Mesenchymal stem cell (in vitro differentiated cells and primary cell): ENCODE data around the gene INPP5A.

Source experiments
- DNase-seq: peaks from one replicate; pipeline ENCODE4 v3.0.0-alpha.2; 2013
- H2AFZ ChIP-seq: one replicate; pipeline ENCODE4 v1.6.1; 2013; ENCODE audit warnings: low read depth, mild to moderate bottlenecking, control low read depth, inconsistent platforms, low read length, moderate library complexity
- H2AK5ac ChIP-seq: 2 replicates; pipeline ENCODE4 v1.6.1; 2013; ENCODE audit warnings: low read length, moderate library complexity, mild to moderate bottlenecking, inconsistent platforms; ENCODE audit not compliant: severe bottlenecking
- H2BK120ac ChIP-seq: one replicate; pipeline ENCODE4 v1.6.1; 2013; ENCODE audit warnings: low read depth, mild to moderate bottlenecking, inconsistent platforms, low read length, moderate library complexity
- H2BK12ac ChIP-seq, 2 experiments: one replicate each; pipeline ENCODE4 v1.6.1; 2013; ENCODE audit warnings: inconsistent platforms in 2 of 2, low read length in 2 of 2, mild to moderate bottlenecking in 2 of 2, moderate library complexity in 2 of 2, control low read depth in 1 of 2
- H2BK15ac ChIP-seq: one replicate; pipeline ENCODE4 v1.6.1; 2013; ENCODE audit warnings: mild to moderate bottlenecking, low read depth, inconsistent platforms; ENCODE audit not compliant: poor library complexity, severe bottlenecking
- H2BK5ac ChIP-seq: 2 replicates; pipeline ENCODE4 v1.6.1; 2013; ENCODE audit warnings: low read depth, mild to moderate bottlenecking, low read length, control low read depth, inconsistent platforms; ENCODE audit not compliant: poor library complexity, severe bottlenecking
- H3K14ac ChIP-seq, 2 experiments: one replicate each; pipeline ENCODE4 v1.6.1; 2013; ENCODE audit warnings: inconsistent platforms in 2 of 2, low read length in 2 of 2, control low read depth in 1 of 2, mild to moderate bottlenecking in 1 of 2, moderate library complexity in 1 of 2
- H3K18ac ChIP-seq, 2 experiments: one replicate each; pipeline ENCODE4 v1.6.1; 2013; ENCODE audit warnings: inconsistent platforms in 2 of 2, low read length in 2 of 2, control low read depth in 1 of 2, low read depth in 1 of 2, mild to moderate bottlenecking in 1 of 2
- H3K23ac ChIP-seq, 2 experiments: one replicate each; pipeline ENCODE4 v1.6.1; 2013; ENCODE audit warnings: inconsistent platforms in 2 of 2, low read length in 2 of 2, mild to moderate bottlenecking in 2 of 2, moderate library complexity in 2 of 2, control low read depth in 1 of 2
- H3K27ac ChIP-seq: 2 replicates; pipeline ENCODE4 v1.5.1; 2013; ENCODE audit warnings: mild to moderate bottlenecking, moderate library complexity, low read length, control low read depth, inconsistent platforms; ENCODE audit not compliant: poor library complexity, severe bottlenecking
- H3K27me3 ChIP-seq, 2 experiments: 2 replicates each; pipeline versions ENCODE4 v1.6.1 to v1.7.0; 2013; ENCODE audit warnings: low read length in 2 of 2, mild to moderate bottlenecking in 2 of 2, moderate library complexity in 2 of 2, control low read depth in 1 of 2, inconsistent platforms in 1 of 2; ENCODE audit not compliant: control insufficient read depth in 1 of 2, insufficient read depth in 1 of 2
- H3K36me3 ChIP-seq, 2 experiments: 2 replicates each; pipeline versions ENCODE4 v1.6.1 to v1.7.0; 2013; ENCODE audit warnings: low read length in 2 of 2, control low read depth in 1 of 2, inconsistent platforms in 1 of 2, low read depth in 1 of 2, mild to moderate bottlenecking in 1 of 2; ENCODE audit not compliant: insufficient read depth in 2 of 2, control insufficient read depth in 1 of 2
- H3K4ac ChIP-seq, 2 experiments: one replicate each; pipeline ENCODE4 v1.6.1; 2013; ENCODE audit warnings: inconsistent platforms in 2 of 2, low read length in 2 of 2, mild to moderate bottlenecking in 2 of 2, moderate library complexity in 2 of 2, control low read depth in 1 of 2, low read depth in 1 of 2
- H3K4me1 ChIP-seq: 2 replicates; pipeline ENCODE4 v1.6.1; 2013; ENCODE audit warnings: low read depth, low read length, control low read depth; ENCODE audit not compliant: control insufficient read depth, insufficient read depth
- H3K4me2 ChIP-seq: 2 replicates; pipeline ENCODE4 v1.6.1; 2013; ENCODE audit warnings: low read length, mild to moderate bottlenecking, inconsistent platforms; ENCODE audit not compliant: poor library complexity, severe bottlenecking
- H3K4me3 ChIP-seq, 2 experiments: 2 replicates each; pipeline versions ENCODE4 v1.5.1 to v1.7.0; 2013; ENCODE audit warnings: low read length in 2 of 2, mild to moderate bottlenecking in 2 of 2, control low read depth in 1 of 2, low read depth in 1 of 2; ENCODE audit not compliant: insufficient read depth in 1 of 2
- H3K79me1 ChIP-seq: replicated peaks from 2 replicates; pipeline ENCODE4 v1.6.1; 2013; ENCODE audit warnings: mild to moderate bottlenecking, control low read depth, low read length, inconsistent platforms; ENCODE audit not compliant: poor library complexity, severe bottlenecking
- H3K9ac ChIP-seq: 2 replicates; pipeline ENCODE4 v1.7.0; 2013; ENCODE audit warnings: mild to moderate bottlenecking, low read length, moderate library complexity
- H3K9me3 ChIP-seq: 2 replicates; pipeline ENCODE4 v1.7.0; 2013; ENCODE audit warnings: mild to moderate bottlenecking, low read length; ENCODE audit not compliant: control insufficient read depth
- H4K8ac ChIP-seq: one replicate; pipeline ENCODE4 v1.6.1; 2013; ENCODE audit warnings: inconsistent platforms, mild to moderate bottlenecking, low read length, moderate library complexity
- H4K91ac ChIP-seq: one replicate; pipeline ENCODE4 v1.6.1; 2013; ENCODE audit warnings: mild to moderate bottlenecking, low read length, inconsistent platforms
- WGBS: methylation state at CpG from one replicate; pipeline ENCODE4 v1.1.7; 2013; ENCODE audit warnings: mixed read lengths; 5-methylcytosine and 5-hydroxymethylcytosine counted together

The INPP5A gene

DNA sequence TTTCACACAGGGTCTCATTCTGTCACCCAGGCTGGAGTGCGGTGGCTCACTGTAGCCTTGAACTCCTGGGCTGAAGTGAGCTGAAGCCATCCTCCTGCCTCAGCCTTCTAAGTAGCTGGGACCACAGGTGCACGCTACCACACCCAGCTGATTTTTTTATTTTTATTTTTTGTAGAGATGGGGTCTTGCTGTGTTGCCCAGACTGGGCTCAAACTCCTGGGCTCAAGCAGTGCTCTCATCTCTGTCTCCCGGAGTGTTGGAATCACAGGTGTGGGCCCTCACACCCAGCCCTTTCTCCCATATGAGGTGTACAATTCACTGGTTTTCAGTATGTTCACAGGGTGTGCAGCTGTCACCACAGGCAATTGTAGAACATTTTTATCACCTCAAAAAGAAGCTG is 5.2 kb downstream of the INPP5A start:
- Histone ChIP-seq H2BK5ac (no peak overlapping the region), H2BK15ac (no peak overlapping the region), H4K8ac (no peak overlapping the region), H2BK12ac (no peak overlapping the region), H3K14ac (no peak overlapping the region), H3K79me1 (peaks cover 70% of the 10 kb centered on the region), H3K27me3 (no peaks in the 10 kb centered on the region), H2AFZ (no peak overlapping the region), H3K9ac (no peak overlapping the region), H3K23ac (no peak overlapping the region), H3K36me3 (peaks cover 0 to 19% of the 10 kb centered on the region in 2 experiments), H3K9me3 (no peaks in the 10 kb centered on the region), H3K4me1 (peaks cover 57% of the 10 kb centered on the region), H3K4ac (no peak overlapping the region), H3K27ac (no peak overlapping the region), H3K18ac (no peak overlapping the region), H2BK120ac (no peak overlapping the region), H2AK5ac (no peak overlapping the region), H3K4me2 (no peak overlapping the region), H3K4me3 (no peak overlapping the region), H4K91ac (no peak overlapping the region)
- WGBS = 97% methylated on average over 3 of the region's 3 CpGs
- no peak for DNase-seq

DNA sequence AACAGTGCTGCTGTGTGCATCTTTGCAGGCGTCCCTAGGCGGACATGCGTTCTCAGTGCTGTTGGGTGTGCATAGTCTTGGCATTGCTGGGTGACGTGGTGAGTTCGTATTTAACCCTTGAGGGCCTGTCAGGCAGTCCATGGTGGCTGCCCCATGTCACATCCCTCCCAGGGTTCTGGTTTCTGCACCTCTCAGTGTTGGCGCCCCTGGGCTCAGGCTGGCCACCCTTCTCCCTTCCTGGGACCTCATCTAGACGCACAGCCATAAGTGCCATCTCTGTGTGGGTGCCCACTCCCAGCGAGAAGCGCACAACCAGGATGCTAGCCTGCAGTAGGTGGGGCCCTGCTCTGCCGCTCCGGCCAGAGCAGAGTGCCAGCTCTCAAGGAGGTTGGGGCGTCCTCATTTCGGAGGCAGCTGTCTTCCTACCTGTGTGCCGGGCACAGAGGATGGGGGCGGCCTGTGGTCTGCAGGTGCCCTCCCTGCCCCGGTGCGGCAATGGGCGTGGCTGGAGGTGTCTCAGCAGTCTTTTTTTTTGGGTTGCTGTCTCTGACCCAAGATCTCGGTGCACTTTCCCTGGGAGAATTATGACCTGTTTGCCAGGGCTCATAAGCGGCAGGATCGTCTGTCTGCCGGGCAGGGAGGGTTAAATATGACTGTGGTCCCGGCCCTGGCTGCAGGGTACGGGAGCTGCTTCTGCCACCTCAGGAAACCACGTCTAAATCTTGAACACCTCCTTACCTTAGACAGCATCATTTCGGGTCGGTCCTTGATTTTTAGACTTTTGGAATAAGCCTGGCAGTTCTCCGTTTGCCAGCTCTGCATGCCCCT is 6.5 kb downstream of the INPP5A start:
- Histone ChIP-seq H2BK120ac (no peak overlapping the region), H3K9me3 (no peaks in the 10 kb centered on the region), H2BK15ac (no peak overlapping the region), H4K8ac (no peak overlapping the region), H4K91ac (no peak overlapping the region), H3K4me2 (no peak overlapping the region), H3K79me1 (peaks cover 68% of the 10 kb centered on the region), H3K23ac (no peak overlapping the region), H2BK5ac (no peak overlapping the region), H2AFZ (no peak overlapping the region), H3K27me3 (no peaks in the 10 kb centered on the region), H3K27ac (no peak overlapping the region), H3K36me3 (peaks cover 0 to 19% of the 10 kb centered on the region in 2 experiments), H3K18ac (no peak overlapping the region), H2AK5ac (peak overlapping the region; percentile 18), H3K4me3 (no peak overlapping the region), H3K4me1 (peaks cover 50% of the 10 kb centered on the region), H2BK12ac (no peak overlapping the region), H3K9ac (no peak overlapping the region), H3K4ac (no peak overlapping the region), H3K14ac (no peak overlapping the region)
- WGBS = 92% methylated on average over 28 of the region's 28 CpGs
- DNase-seq = no peak

DNA sequence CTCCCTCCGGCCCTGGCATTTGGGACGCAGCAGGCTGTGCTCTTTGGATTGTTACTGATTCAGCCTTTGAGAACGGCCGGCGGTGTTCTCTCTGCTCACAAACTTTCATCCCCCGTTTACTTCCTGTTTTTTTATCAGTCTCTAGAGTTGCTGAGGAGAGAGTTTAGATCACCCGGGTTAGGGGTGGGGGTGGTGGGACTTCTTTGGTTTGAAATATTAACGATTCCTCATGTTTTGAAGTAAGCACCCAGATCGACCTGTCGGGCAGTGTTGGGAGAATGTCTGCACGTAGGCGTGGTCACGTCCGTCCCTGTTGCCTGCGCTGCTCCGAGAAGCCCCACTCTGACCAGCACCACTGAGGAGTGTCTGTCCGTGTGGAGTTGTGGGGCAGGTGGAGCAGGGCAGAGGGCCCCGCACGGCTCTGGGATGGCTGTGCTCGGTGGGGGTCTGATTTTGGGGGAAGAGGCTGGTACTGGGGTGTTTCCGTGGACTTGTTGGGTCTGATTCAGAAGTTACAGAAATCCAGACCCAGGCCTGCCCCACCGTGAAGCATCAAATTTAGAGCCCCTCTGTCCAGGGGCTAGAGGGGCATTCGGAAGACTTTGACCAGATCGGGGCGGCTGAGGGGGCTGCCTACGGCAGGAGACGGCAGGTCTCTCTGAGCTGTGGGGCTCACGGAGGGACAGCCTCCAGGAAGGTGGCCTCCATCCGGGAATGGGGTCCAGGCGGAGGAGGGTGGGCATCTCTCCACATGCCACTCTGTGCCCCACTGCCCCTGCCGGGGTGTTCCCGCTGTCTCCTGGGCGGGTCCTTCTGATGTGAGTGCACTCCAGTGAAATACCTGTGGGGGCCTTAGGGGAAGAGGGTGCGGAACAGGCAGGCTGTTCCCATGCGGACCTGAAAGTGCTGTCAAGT is 7.4 kb downstream of the INPP5A start:
- Histone ChIP-seq H2BK12ac (no peak overlapping the region), H2AK5ac (no peak overlapping the region), H3K4me1 (peaks cover 49% of the 10 kb centered on the region), H3K4me2 (no peak overlapping the region), H2AFZ (no peak overlapping the region), H3K36me3 (peaks cover 0 to 19% of the 10 kb centered on the region in 2 experiments), H3K18ac (no peak overlapping the region), H3K79me1 (peaks cover 74% of the 10 kb centered on the region), H4K8ac (peak overlapping the region; percentile 53), H4K91ac (no peak overlapping the region), H2BK5ac (no peak overlapping the region), H3K27me3 (no peaks in the 10 kb centered on the region), H3K4me3 (no peak overlapping the region), H2BK120ac (no peak overlapping the region), H3K14ac (no peak overlapping the region), H3K27ac (no peak overlapping the region), H3K9me3 (no peaks in the 10 kb centered on the region), H3K9ac (no peak overlapping the region), H2BK15ac (no peak overlapping the region), H3K4ac (no peak overlapping the region), H3K23ac (no peak overlapping the region)
- WGBS = 88% methylated on average over 32 of the region's 35 CpGs
- DNase-seq = no peak
